DOHH2 (cell line): ENCODE measurements around the gene SLC39A11.

ENCODE experiments used
- CTCF ChIP-seq: fragments of 200-600 bp; sonication (generic); IDR thresholded peaks from one replicate; pipeline ENCODE4 v1.5.1; 2014; ENCODE audit warnings: antibody characterized with exemption, mild to moderate bottlenecking, low read depth, low read length; ENCODE audit not compliant: poor library complexity, severe bottlenecking
- EZH2phosphoT487 ChIP-seq: fragments of 200-600 bp; sonication (generic); IDR thresholded peaks from 2 replicates; pipeline ENCODE4 v1.6.1; 2017; ENCODE audit warnings: borderline replicate concordance, mild to moderate bottlenecking, antibody characterized with exemption, low read length, moderate library complexity, mixed read lengths

GRCh38 chr17:72730077-72730476, 362.4 kb downstream of the SLC39A11 start:
- TF ChIP-seq CTCF: no peak
- no peak for TF ChIP-seq EZH2phosphoT487
